ENCODE measurements around the gene LLGL1. TPM values are rescaled to one million over a fixed set of nuclear protein-coding genes. Genes with fewer than 3 reads are reported as not detected.

The LLGL1 gene
- total and polyA plus RNA-seq, 2 donors (not counting 1 experiment from before 2014, with no cell fraction given) = 14.9 to 15.2 TPM

GRCh38 chr17:18194804-18195203, 30.6 kb upstream of the LLGL1 start:
- Histone ChIP-seq H3K4me3 (ENCODE audit: control extremely low read depth in 1 of 5, extremely low read depth in 1 of 5, insufficient read depth in 1 of 5, low read depth in 2 of 5, low read length in 4 of 5) (no peak overlapping the region), H3K4me1 (ENCODE audit: control insufficient read depth in 2 of 2, insufficient read depth in 2 of 2, low read length in 2 of 2) (peaks cover 5 to 14% of the 10 kb centered on the region in 2 donors), H3K79me2 (ENCODE audit: control insufficient read depth, insufficient read depth, low read length) (peaks cover 94% of the 10 kb centered on the region), H2AFZ (ENCODE audit: insufficient read depth, low read depth, low read length, poor library complexity, severe bottlenecking) (no peak overlapping the region), H4K20me1 (ENCODE audit: control insufficient read depth, insufficient read depth, low read length, poor library complexity, severe bottlenecking) (peaks cover 95% of the 10 kb centered on the region), H3K27me3 (replicated peaks in 1 of 4; ENCODE audit: control extremely low read depth in 1 of 4, control insufficient read depth in 3 of 4, insufficient read depth in 4 of 4, low read length in 3 of 4) (no peaks in the 10 kb centered on the region), H3K9ac (ENCODE audit: low read length) (no peak overlapping the region), H3K36me3 (replicated peaks in 1 of 2; ENCODE audit: control extremely low read depth in 1 of 2, control insufficient read depth in 1 of 2, extremely low read depth in 1 of 2, insufficient read depth in 2 of 2, low read length in 1 of 2) (peaks cover 4 to 56% of the 10 kb centered on the region in 2 experiments), H3K9me3 (ENCODE audit: control extremely low read depth in 1 of 3, control insufficient read depth in 2 of 3, insufficient read depth in 1 of 3, low read length in 2 of 3) (no peaks in the 10 kb centered on the region), H3K4me2 (replicated peaks; ENCODE audit: low read depth, low read length, poor library complexity, severe bottlenecking) (no peak overlapping the region), H3K27ac (ENCODE audit: low read length in 2 of 2) (no peak overlapping the region)
- Mint-ChIP-seq H3K27me3 (no peaks in the 10 kb centered on the region), H3K4me1 (peaks cover 43% of the 10 kb centered on the region), H3K4me3 (no peak overlapping the region), H3K27ac (no peak overlapping the region), H3K9me3 (ENCODE audit: insufficient read depth) (no peaks in the 10 kb centered on the region)
- CTCF ChIA-PET = interaction anchor here (1.9 kb wide), 1 partner anchor 53 kb away, joined by 4 read pairs; no protein-coding TSS in a partner anchor
- 100% methylated on average over 4 of the region's 4 CpGs for WGBS (ENCODE audit: insufficient coverage)
- intact Hi-C loops (cut with micrococcal nuclease) = no loop called here
- TF ChIP-seq, protein P1, sequence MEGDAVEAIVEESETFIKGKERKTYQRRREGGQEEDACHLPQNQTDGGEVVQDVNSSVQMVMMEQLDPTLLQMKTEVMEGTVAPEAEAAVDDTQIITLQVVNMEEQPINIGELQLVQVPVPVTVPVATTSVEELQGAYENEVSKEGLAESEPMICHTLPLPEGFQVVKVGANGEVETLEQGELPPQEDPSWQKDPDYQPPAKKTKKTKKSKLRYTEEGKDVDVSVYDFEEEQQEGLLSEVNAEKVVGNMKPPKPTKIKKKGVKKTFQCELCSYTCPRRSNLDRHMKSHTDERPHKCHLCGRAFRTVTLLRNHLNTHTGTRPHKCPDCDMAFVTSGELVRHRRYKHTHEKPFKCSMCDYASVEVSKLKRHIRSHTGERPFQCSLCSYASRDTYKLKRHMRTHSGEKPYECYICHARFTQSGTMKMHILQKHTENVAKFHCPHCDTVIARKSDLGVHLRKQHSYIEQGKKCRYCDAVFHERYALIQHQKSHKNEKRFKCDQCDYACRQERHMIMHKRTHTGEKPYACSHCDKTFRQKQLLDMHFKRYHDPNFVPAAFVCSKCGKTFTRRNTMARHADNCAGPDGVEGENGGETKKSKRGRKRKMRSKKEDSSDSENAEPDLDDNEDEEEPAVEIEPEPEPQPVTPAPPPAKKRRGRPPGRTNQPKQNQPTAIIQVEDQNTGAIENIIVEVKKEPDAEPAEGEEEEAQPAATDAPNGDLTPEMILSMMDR (IDR thresholded peaks at IDR 0.05) = no peak
- no peak for TF ChIP-seq EZH2 (IDR thresholded peaks at IDR 0.05; ENCODE audit: borderline replicate concordance, insufficient read depth, low read depth, low read length, poor library complexity, severe bottlenecking)
- ATAC-seq (ENCODE audit: low read depth) (no peak), DNase-seq (no peak)
- POLR2A ChIA-PET = no interaction called here

- ATAC-seq (ENCODE audit: low read depth) (no peak), DNase-seq (no peak)
- WGBS (ENCODE audit: insufficient coverage) = 100% methylated on average over 1 of the region's 5 CpGs
- Mint-ChIP-seq H3K27ac (no peak overlapping the region), H3K4me3 (no peak overlapping the region), H3K27me3 (no peaks in the 10 kb centered on the region), H3K4me1 (peaks cover 42% of the 10 kb centered on the region), H3K9me3 (ENCODE audit: insufficient read depth) (no peaks in the 10 kb centered on the region)
- H2AFZ ChIP-seq (ENCODE audit: insufficient read depth, low read depth, low read length, poor library complexity, severe bottlenecking) = no peak overlapping the region
- H3K9me3 ChIP-seq (ENCODE audit: control extremely low read depth in 1 of 3, control insufficient read depth in 2 of 3, insufficient read depth in 1 of 3, low read length in 2 of 3) = no peaks in the 10 kb centered on the region
- ChIA-PET POLR2A (no interaction called here), CTCF (no interaction called here)
- intact Hi-C loops (cut with micrococcal nuclease) = no loop called here
- no peak overlapping the region for H3K4me2 ChIP-seq (replicated peaks; ENCODE audit: low read depth, low read length, poor library complexity, severe bottlenecking)
- TF ChIP-seq, protein P1 (IDR thresholded peaks at IDR 0.05) = no peak
- no peak for TF ChIP-seq EZH2 (IDR thresholded peaks at IDR 0.05; ENCODE audit: borderline replicate concordance, insufficient read depth, low read depth, low read length, poor library complexity, severe bottlenecking)
- no peak overlapping the region for H3K27ac ChIP-seq (ENCODE audit: low read length in 2 of 2)
- peaks cover 93% of the 10 kb centered on the region for H3K79me2 ChIP-seq (ENCODE audit: control insufficient read depth, insufficient read depth, low read length)
- H3K27me3 ChIP-seq (replicated peaks in 1 of 4; ENCODE audit: control extremely low read depth in 1 of 4, control insufficient read depth in 3 of 4, insufficient read depth in 4 of 4, low read length in 3 of 4) = no peaks in the 10 kb centered on the region
- H3K9ac ChIP-seq (ENCODE audit: low read length) = no peak overlapping the region
- no peak overlapping the region for H3K4me3 ChIP-seq (ENCODE audit: control extremely low read depth in 1 of 5, extremely low read depth in 1 of 5, insufficient read depth in 1 of 5, low read depth in 2 of 5, low read length in 4 of 5)
- peaks cover 3 to 12% of the 10 kb centered on the region in 2 donors for H3K4me1 ChIP-seq (ENCODE audit: control insufficient read depth in 2 of 2, insufficient read depth in 2 of 2, low read length in 2 of 2)
- H4K20me1 ChIP-seq (ENCODE audit: control insufficient read depth, insufficient read depth, low read length, poor library complexity, severe bottlenecking) = peaks cover 95% of the 10 kb centered on the region
- peaks cover 4 to 57% of the 10 kb centered on the region in 2 experiments for H3K36me3 ChIP-seq (replicated peaks in 1 of 2; ENCODE audit: control extremely low read depth in 1 of 2, control insufficient read depth in 1 of 2, extremely low read depth in 1 of 2, insufficient read depth in 2 of 2, low read length in 1 of 2)
Observed at GRCh38 chr17:18195246-18195645, 30.2 kb upstream of the LLGL1 start.

All from B cell (primary cell).